ENCODE data around the gene RNASE1.
"Not testable (repeated sequence)": the region's sequence is repeated elsewhere in the genome, so short reads cannot be mapped to it uniquely, and the experiment has no call there.

RNASE1 gene

GRCh38 chr14:20830831-20831230, 28.2 kb upstream of the RNASE1 start (continued):
- no peak for TF ChIP-seq ZBTB10 (tag by site-specific recombination; IDR thresholded peaks at IDR 0.05)
- no peak for TF ChIP-seq GFI1B (tag by site-specific recombination; IDR thresholded peaks at IDR 0.05)
- no peak for TF ChIP-seq ZNF416 (tag by site-specific recombination; IDR thresholded peaks at IDR 0.05)
- TF ChIP-seq ZNF664 (tag by site-specific recombination; IDR thresholded peaks at IDR 0.05) = no peak
- TF ChIP-seq SP3 (tag by site-specific recombination; IDR thresholded peaks at IDR 0.05) = no peak
- no peak for TF ChIP-seq EGR2 (tag by site-specific recombination; IDR thresholded peaks at IDR 0.05; ENCODE audit: low read depth)
- TF ChIP-seq ZNF558 (tag by site-specific recombination; IDR thresholded peaks at IDR 0.05) = no peak
- TF ChIP-seq SCRT1 (tag by site-specific recombination; IDR thresholded peaks at IDR 0.05; ENCODE audit: borderline replicate concordance) = no peak

GRCh38 chr14:20828024-20828694, 25.5 kb upstream of the RNASE1 start:
- H3K36me3 ChIP-seq (ENCODE audit: control insufficient read depth in 2 of 2, insufficient read depth in 1 of 2, low read length in 2 of 2); H3K4me3 ChIP-seq (ENCODE audit: low read depth, low read length); H3K27ac ChIP-seq (ENCODE audit: extremely low read depth, low read depth, low read length); H3K4me1 ChIP-seq (ENCODE audit: control insufficient read depth, insufficient read depth, low read length); H3K9me3 ChIP-seq (ENCODE audit: control insufficient read depth, insufficient read depth, low read depth, low read length); CTCF ChIA-PET; POLR2A ChIA-PET: not testable (repeated sequence)
- TF ChIP-seq SETDB1 (IDR thresholded peaks at IDR 0.05; ENCODE audit: insufficient read length, low read length) = peak; percentile 77

GRCh38 chr14:20827326-20827725, 24.7 kb upstream of the RNASE1 start:
- Histone ChIP-seq H3K4me3 (ENCODE audit: low read depth, low read length) (no peak overlapping the region), H3K36me3 (ENCODE audit: control insufficient read depth in 2 of 2, insufficient read depth in 1 of 2, low read length in 2 of 2) (no peaks in the 10 kb centered on the region), H3K4me1 (ENCODE audit: control insufficient read depth, insufficient read depth, low read length) (no peaks in the 10 kb centered on the region), H3K9me3 (ENCODE audit: control insufficient read depth, insufficient read depth, low read depth, low read length) (no peaks in the 10 kb centered on the region), H3K27ac (ENCODE audit: extremely low read depth, low read depth, low read length) (no peak overlapping the region)
- TF ChIP-seq ZNF394 (tag by site-specific recombination; IDR thresholded peaks at IDR 0.05; ENCODE audit: borderline replicate concordance) = no peak
- CTCF ChIA-PET = no interaction called here
- POLR2A ChIA-PET = no interaction called here

- CTCF ChIA-PET = interaction anchor here (0.7 kb wide), 1 partner anchor 22 kb away, joined by 3 read pairs; no protein-coding TSS in a partner anchor
- H3K4me3 ChIP-seq (ENCODE audit: low read depth, low read length); POLR2A ChIA-PET: not testable (repeated sequence)
Measured at GRCh38 chr14:20826666-20827065, 24.0 kb upstream of the RNASE1 start.

GRCh38 chr14:20823859-20824258, 21.2 kb upstream of the RNASE1 start:
- Histone ChIP-seq H3K36me3 (ENCODE audit: control insufficient read depth in 2 of 2, insufficient read depth in 1 of 2, low read length in 2 of 2) (no peaks in the 10 kb centered on the region), H3K4me3 (ENCODE audit: low read depth, low read length) (no peak overlapping the region), H3K9me3 (ENCODE audit: control insufficient read depth, insufficient read depth, low read depth, low read length) (no peaks in the 10 kb centered on the region), H3K27ac (ENCODE audit: extremely low read depth, low read depth, low read length) (no peak overlapping the region), H3K4me1 (ENCODE audit: control insufficient read depth, insufficient read depth, low read length) (no peaks in the 10 kb centered on the region)
- CTCF ChIA-PET = interaction anchor here (0.7 to 1.2 kb wide), 3 partner anchors 34 to 220 kb away, joined by 3 to 6 read pairs (median 3); no protein-coding TSS in a partner anchor
- POLR2A ChIA-PET = no interaction called here
- TF ChIP-seq ZNF148 (tag by site-specific recombination; IDR thresholded peaks at IDR 0.05; ENCODE audit: borderline replicate concordance) (no peak), SCRT1 (tag by site-specific recombination; IDR thresholded peaks at IDR 0.05; ENCODE audit: borderline replicate concordance) (no peak), ZNF23 (tag by site-specific recombination; IDR thresholded peaks at IDR 0.05; ENCODE audit: borderline replicate concordance) (no peak), GFI1B (tag by site-specific recombination; IDR thresholded peaks at IDR 0.05) (no peak), ZSCAN4 (tag by site-specific recombination; IDR thresholded peaks at IDR 0.05) (no peak), ZNF747 (tag by site-specific recombination; IDR thresholded peaks at IDR 0.05) (no peak), ZFHX2 (tag by site-specific recombination; conservative IDR thresholded peaks at IDR 0.05) (no peak), AEBP2 (tag by site-specific recombination; IDR thresholded peaks at IDR 0.05; ENCODE audit: borderline replicate concordance) (no peak), ZNF121 (tag by site-specific recombination; IDR thresholded peaks at IDR 0.05) (no peak), ZNF112 (tag by site-specific recombination; IDR thresholded peaks at IDR 0.05) (no peak)

More at GRCh38 chr14:20826666-20827065, 24.0 kb upstream of the RNASE1 start:
- H3K9me3 ChIP-seq (ENCODE audit: control insufficient read depth, insufficient read depth, low read depth, low read length); H3K27ac ChIP-seq (ENCODE audit: extremely low read depth, low read depth, low read length); H3K4me1 ChIP-seq (ENCODE audit: control insufficient read depth, insufficient read depth, low read length); H3K36me3 ChIP-seq (ENCODE audit: control insufficient read depth in 2 of 2, insufficient read depth in 1 of 2, low read length in 2 of 2): not testable (repeated sequence)

Data from HEK293 (cell line).